Stimulated activated CD8-positive, alpha-beta memory T cell treated with anti-CD3 and anti-CD28 coated beads, Interleukin-4, amount 100 ng/mL, for 1 hour (primary cell): Measurements from ENCODE around the gene OSBPL3.

Experiments used
- DNase-seq, 2 donors: peaks; one replicate each; pipeline ENCODE4 v3.0.0-alpha.2; 2020; ENCODE audit warnings: low read depth in 2 of 2, low spot score in 1 of 2

The OSBPL3 gene

GRCh38 chr7:24833549-24833948, 146.4 kb downstream of the OSBPL3 start:
- DNase-seq, result no peak

GRCh38 chr7:24831240-24831639, 148.7 kb downstream of the OSBPL3 start:
- no peak for DNase-seq

DNA sequence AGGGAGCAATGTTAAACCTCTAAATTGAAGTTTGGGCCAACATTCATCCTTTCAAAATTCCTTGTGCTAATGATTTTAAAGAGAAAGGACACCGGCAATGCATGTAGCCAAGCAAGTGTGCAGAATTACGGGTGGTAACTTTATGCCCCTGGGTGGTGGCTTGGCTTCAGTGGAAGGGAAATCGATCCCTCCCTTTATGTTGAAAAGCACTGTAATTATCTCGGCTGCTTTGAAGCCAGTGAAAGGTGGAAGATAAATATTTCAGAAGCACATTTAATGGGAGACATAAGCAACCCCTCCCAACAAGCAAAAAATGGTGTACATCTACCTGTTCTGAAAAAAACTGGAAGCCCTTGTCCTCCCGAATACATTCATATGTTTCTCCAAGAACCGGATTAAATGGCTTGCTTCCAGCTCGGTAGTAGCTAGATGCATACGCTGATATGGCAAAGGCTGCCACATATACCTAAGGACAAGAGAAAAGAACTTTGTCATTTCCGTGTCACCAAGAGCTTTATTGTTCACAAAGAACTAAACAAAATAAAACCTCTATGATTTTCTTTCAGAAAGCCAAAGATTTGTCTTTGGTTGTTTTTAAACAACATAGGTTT, 149.4 kb downstream of the OSBPL3 start:
- DNase-seq, result no peak

GRCh38 chr7:24829787-24830186, 150.2 kb downstream of the OSBPL3 start:
- DNase-seq, result no peak

DNA sequence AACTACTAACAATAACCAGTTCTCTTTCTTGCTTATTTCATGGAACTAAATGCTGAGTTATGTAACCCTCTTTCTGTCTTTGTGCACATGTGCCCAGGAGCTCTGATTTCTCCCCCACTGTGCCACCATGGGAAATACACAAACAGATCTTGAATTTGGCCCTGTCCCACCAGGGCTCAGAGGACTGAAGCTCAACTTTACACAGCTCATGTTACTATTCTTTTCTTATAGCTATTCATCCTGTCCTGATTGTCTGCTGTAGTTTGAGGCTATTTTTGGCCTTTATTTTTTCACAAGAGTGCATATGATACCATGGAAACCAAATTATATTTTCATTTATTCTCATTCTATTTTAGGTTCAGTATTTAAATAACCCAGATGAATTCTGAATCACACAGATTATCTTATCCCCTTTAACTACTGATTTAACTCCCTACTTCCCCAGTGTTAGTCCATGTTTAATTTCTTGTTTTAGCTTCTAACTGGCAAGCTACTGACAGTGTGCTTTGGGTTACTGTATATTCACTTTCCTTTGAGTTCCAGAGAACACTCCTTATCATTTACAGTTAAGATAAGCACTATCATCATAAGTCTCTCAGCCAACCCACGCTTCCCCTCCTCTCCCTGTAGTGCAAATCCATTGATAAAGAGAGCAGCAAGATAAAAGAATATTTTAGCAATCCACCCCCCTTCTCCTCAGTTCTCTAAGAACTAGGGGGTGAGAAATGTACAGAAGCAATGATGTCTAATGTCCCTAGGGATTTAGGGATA, 150.9 kb downstream of the OSBPL3 start:
- DNase-seq, result no peak

DNA sequence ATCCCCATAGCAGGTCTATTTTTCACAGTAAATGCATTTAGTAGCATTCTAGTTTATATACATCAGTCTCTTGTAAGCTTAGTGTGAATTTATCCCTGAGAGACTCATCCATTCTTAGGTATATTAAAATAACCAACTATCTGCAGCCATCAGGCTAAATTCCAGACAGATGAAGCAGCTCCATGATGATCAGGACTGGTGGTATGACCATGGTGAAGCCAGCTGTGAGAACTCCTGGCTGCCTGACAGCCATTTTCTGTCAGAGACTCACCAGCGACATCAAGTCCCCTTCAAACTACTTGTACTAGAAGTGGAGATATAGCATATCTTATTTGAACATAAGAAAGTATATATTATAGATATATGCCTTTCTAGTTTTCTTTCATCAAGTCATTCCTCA, 152.4 kb downstream of the OSBPL3 start:
- DNase-seq, result no peak

DNA sequence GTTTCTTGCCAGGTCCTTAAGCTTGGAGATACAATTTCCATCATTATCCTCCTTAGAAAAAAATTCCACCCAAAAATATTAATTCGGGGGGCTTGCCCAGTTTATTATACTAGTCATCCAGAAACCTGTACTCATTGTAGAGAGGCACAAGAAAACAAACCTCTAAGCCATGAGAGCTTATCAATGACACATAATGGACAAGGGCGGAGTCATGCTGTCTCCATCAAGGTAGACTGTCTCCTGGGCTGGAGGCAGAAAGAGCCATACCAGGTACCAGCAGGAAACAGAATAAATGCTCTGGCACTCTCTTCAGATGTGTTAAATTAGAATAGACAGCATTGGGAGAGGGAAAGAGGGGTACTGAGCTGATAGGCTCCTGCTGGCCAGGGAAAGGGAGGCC, 153.0 kb downstream of the OSBPL3 start:
- DNase-seq, result no peak

DNA sequence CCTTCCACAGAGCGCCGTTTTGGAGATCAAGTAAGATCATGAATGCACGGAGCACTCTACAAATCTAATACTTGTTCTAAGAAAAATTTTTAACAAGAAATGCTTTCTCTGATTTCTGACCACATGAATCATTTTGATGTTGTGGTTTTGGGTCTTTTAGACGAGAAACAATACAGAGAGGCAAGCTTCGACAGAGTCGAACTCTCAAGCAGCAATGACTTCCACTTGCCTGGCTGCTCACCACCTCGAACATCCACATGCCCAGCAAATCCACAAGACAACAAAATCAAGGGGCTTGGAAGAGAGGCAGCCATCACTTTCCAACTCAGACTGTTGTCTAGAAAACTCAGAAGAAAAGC, 153.3 kb downstream of the OSBPL3 start:
- no peak for DNase-seq

DNA sequence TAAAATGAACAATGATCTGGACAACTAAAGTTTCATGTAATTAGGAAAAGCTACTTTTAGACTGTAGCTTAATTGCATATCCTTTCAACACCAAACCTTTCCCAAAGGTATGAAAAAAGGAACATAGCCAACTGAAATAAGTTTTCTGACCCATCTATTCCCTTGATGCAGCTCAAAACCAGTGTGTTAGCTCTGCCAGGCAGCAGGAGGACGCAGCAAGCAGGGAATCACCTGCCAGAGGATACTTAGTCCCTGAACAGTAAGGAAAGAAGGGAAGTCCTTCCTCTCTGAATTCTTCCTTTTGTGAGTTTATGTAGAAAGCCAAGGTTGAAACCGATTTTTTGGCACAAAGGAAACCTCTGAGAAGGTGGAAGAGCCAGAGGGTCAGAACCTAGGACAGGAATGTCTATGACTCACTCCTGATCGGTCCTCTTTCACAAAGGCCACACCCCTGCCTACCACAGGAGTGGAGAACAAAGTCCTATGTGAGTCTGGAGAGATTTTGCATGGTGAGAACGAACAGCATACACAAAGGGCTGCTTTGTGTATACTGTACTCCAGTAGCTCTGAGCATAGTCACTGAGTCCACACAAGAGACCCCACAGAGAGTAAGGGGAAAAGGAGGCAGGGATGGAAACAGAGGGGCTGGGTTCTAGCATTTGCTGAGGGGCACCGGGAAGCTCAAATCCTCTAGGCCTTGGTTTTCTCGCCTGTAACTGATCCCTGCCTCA, 153.9 kb downstream of the OSBPL3 start:
- no peak for DNase-seq

- no peak for DNase-seq
Measured at GRCh38 chr7:24825381-24825794, 154.6 kb downstream of the OSBPL3 start.

GRCh38 chr7:24824896-24825295, 155.1 kb downstream of the OSBPL3 start:
- no peak for DNase-seq

GRCh38 chr7:24824400-24824799, 155.6 kb downstream of the OSBPL3 start:
- no peak for DNase-seq

- DNase-seq, result no peak
Measured at GRCh38 chr7:24821754-24822054, 158.3 kb downstream of the OSBPL3 start.

DNA sequence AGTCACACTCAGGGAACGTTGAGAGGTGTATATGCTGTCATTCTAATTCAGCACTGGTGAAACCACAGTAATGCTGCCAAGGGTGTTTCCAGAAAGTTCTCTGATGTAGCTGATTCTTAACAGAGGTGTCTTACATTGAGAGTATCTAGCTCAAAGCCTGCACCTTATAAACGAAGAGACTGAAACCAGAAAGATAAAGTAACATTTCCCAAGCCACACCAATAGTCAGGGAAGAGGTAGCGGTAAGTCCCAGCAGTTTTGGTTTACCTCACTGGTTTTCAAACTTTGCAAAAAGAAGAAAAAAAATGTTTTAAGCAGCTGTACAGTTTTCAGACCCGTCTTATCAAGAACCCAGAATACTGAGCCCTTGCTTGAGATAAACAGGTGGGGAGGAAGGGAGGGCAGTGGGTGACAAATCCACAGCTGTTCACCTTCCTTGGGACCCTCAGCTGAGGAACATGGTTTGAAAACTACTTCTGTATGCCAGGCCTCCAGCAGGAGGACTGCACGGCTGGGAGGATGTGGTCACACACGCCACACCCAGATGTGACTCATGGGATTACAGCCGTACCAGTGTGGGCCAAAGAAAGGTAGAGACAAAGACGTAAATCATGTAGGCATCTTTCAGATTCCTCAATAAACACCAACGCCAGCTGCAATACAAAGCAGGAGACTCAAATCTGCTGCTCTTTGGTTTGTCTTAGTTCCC, 158.8 kb downstream of the OSBPL3 start:
- DNase-seq, result peak; percentile 56 to 72

DNA sequence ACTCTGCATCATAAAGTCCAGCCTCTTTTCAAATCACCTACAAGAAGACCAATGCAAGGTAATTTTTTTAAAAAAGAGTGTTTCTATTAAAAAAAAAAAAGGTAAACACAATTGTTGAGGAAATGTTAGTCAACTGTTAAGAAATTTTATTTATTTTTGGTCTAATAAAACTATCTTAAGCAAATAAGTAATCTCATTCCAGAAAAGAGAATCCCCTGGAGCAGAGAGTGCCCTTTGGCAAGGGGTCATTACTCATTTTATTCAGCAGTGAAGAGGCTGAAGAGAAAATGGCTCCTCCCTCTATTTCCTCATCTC, 159.3 kb downstream of the OSBPL3 start:
- no peak for DNase-seq

DNA sequence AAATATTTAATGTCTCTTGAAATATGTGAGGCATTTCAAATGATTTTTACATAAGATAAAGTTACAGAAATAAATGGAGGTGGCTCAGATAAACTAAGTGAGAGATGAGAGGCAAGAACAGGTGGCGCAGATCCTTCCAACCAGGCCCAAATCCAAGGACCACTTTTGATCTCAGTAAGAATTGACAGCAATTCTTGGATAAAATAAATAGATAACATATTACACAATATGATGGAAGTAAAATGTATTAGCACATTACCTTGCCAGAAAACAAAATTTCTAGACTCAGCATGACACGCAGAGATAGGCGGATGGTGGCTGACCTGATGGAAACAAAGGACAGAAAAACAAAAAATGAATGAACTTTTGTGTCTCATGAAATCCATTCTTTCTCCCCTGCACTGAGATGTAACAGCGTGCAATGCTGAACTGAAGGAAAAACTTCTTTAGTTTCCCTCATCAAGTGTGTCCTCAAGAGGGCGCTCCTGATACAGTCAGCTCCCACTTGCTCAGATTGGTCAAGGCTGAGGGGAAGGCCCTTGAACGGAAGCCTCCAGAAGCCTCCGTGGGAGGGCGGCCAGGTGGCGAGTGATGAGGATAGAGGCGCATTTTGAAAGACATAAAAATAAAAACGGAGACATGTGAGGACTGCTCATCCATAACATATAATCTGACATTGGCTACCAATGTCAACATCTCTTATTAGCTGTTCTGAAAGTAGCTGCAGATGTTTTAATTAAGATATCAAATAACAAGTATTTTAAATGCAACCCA, 159.9 kb downstream of the OSBPL3 start:
- peak; percentile 44 for DNase-seq

- DNase-seq, result no peak
Measured at GRCh38 chr7:24817339-24817738, 162.6 kb downstream of the OSBPL3 start.

DNA sequence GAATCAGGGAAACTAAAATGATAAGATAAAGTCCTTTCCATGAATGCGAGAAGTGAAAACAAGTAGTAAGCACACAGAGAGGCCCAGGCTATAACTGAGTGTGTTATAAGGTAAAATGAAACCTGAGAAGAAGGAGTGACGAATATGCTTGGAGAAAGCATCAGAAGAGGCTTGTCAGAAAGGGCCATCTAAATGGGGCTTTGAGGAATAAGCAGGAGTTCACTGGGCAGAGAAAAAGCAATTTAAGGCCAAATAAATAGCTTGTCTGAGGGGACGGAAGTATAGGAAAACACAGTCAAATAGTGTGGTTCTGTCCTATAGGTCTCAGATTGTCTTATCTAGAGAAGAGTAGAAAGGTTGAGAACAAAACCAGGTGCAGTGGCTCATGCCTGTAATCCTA, 163.1 kb downstream of the OSBPL3 start:
- no peak for DNase-seq

DNA sequence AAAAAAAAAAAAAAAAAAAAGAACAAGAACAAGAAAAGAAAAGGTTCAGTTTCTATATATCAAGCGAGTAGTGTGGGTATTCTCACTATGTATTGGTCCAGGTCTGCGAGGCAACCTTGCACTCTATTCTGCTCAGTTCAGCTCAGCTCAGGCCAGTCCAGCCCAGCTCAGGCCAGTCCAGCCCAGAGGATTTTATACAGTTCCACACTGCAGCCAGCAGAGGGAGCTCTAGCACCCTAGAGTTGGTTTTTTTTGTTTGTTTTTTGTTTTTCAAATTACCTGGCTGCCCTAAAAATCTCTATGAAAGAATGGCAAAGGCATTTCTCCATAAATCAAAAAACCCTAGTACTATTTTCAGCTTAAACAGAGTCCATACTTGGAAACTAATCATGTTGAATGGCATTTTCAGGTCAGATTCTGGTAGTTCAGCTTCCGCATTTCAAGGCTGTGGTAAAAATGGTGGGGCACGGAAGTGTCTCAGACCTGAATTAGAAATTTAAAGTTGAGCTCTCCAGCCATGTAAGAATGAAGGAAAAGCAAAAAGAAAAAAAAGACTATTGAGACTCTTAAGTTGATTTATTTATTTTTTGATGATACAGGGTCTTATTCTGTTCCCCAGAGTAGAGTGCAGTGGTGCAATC, 167.6 kb downstream of the OSBPL3 start:
- DNase-seq, result no peak

- DNase-seq, result no peak
Measured at GRCh38 chr7:24808518-24808917, 171.5 kb downstream of the OSBPL3 start.

- DNase-seq, result no peak
Measured at GRCh38 chr7:24802300-24802699, 177.7 kb downstream of the OSBPL3 start.
